ENCODE results near the gene FKBP4.
A peak's percentile ranks its signal among the peaks of the same experiment; 100 is the strongest.
"Not testable (repeated sequence)": the region's sequence is repeated elsewhere in the genome, so short reads cannot be mapped to it uniquely, and the experiment has no call there.

The FKBP4 gene, protein sequence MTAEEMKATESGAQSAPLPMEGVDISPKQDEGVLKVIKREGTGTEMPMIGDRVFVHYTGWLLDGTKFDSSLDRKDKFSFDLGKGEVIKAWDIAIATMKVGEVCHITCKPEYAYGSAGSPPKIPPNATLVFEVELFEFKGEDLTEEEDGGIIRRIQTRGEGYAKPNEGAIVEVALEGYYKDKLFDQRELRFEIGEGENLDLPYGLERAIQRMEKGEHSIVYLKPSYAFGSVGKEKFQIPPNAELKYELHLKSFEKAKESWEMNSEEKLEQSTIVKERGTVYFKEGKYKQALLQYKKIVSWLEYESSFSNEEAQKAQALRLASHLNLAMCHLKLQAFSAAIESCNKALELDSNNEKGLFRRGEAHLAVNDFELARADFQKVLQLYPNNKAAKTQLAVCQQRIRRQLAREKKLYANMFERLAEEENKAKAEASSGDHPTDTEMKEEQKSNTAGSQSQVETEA

DNA sequence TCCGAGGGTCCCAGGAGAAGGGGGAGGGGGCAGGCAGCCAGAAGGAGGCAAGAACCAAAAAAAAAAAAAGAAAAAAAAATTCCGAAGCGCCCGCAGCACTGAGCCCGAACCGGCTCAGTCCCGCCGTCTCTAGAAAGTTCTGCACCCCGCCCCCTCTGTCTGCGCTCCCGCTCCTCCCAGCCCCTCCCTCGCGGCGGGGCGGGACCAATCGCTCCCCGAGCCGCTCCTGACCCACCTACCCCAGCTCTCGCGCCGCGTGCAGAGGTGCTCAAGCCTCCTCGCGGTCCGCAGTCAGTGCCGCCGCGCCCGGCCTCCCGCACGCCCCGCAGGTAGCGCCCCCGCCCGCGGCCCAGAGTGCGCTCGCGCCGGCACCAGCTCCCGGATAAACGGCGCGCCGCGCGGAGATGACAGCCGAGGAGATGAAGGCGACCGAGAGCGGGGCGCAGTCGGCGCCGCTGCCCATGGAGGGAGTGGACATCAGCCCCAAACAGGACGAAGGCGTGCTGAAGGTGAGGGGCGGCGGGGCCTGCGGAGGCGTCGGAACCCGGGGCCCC, at the start of gene FKBP4:
TSS of gene FKBP4 (plus strand) at position 235 of the 554 bp plus-strand sequence. CDS start at position 405, 170 bp downstream.
- peak; percentile 46 for DNase-seq (ENCODE audit: low read depth)

DNA sequence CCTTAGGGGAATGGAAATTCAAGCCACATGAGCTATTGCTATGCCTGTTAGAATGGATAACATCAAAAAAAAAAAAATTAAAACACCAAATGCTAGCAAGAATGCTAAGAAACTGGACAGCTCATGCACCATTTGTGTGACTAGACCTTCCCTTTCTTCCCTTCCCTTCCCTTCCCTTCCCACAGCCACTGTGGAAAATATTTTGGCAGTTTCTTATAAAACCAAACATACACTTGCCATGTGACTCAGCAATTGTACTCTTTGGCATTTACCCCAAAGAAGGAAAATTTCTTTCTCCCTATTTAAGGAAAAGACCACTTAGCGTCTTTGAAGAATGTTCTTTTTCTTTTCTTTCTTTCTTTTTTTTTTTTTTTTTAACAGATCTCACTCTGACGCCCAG, 49.1 kb upstream of the FKBP4 start:
- no peak for DNase-seq (ENCODE audit: low read depth)

DNA sequence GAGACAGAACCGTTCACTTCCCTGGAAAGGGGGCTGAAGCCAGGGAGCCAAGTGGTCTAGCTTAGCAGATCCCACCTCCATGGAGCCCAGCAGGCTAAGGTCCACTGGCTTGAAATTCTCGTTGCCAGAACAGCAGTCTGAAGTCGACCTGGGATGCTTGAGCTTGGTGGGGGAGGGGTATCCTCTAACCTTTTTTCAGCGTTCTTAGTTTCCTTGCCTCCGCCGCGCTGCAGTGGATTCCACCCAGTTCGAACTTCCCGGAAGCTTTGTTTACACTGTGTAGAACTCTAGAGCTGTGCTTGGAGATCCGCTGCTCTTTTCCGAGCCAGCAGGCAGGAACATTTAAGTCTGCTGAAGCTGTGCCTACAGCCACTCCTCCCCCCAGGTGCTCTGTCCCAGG, 45.2 kb upstream of the FKBP4 start:
- DNase-seq (ENCODE audit: low read depth), result no peak

DNA sequence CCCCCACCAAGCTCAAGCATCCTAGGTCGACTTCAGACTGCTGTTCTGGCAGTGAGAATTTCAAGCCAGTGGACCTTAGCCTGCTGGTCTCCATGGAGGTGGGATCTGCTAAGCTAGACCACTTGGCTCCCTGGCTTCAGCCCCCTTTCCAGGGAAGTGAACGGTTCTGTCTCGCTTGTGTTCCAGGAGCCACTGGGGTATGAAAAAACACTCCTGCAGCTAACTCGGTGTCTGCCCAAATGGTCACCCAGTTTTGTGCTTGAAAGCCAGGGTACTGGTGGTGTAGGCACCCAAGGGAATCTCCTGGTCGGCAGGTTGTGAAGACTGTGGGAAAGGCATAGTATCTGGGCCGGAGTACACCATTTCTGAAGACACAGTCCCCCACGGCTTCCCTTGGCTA, 44.6 kb upstream of the FKBP4 start:
- no peak for DNase-seq (ENCODE audit: low read depth)

DNA sequence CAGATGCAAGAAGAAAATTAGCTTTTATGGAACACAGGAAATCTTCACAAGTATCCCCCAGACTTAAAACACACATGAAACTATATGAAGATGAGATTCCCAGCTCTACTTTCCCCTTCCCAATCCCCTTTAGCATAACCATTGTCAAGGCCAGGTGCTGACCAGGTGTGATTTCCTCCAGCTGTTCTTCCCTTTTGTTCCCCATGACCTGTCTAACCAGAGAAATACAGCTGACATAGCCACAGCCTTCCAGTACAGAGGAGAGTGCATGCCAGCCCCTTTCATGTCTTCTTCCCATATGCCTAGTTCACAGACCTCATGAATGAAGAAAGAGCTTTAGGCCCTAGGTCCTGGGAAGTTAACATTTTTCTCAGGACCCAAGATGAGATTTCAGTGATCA, 43.5 kb upstream of the FKBP4 start:
- DNase-seq (ENCODE audit: low read depth), result no peak

DNA sequence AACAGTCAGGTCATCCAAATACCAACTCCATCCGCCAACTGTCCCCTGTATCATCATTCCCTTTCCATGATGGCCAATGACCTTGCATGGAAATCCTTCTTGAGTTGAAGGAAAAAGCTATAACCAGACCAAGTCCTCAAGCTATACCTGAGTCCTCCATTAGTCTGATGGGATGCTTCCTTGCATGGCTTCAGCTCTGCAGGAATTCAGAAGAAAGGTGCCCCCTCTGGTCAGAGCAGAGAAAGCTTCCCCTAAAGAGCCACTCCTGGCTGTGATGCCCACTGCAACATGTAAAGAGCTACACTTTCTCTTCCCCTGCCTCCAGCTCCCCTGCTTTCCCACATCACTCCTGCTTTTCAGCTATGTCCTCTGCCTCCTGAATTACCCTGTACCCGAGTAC, 43.1 kb upstream of the FKBP4 start:
- no peak for DNase-seq (ENCODE audit: low read depth)

DNA sequence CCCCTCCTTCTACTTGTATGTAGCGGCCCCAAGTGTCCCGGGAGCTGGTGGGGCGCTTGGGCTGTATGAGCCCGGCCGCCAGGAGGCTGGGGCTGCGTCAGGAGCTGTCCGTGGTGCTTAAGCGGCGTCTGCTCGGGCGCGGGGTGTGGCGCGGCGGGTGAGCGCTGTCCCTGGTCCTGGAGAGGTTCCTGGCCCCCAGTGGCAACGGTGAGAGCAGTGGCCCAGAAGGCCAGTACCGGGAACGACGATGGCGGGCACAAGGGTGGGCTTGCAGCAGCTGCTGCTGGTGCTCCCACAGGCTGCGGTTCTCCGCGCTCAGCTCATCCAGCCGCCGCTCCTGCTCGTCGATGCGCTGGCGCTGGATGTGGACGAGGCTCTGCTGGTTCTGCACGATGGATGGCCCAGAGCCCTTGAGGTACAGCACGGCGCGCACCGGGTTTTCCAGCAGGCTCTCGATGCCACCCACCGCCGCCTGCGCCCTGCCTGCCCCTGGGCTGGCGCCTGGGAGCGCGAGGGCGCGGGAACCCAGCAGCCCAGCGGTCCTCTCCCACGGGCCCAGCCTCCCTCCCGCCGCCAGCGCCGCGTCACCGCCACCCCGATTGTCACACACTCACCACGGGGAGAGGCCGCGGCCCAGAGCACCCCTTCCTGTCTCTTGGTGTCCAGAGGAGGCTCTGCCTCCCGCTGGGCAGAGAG, 41.9 kb upstream of the FKBP4 start:
- peak; percentile 20 for DNase-seq (ENCODE audit: low read depth)

DNA sequence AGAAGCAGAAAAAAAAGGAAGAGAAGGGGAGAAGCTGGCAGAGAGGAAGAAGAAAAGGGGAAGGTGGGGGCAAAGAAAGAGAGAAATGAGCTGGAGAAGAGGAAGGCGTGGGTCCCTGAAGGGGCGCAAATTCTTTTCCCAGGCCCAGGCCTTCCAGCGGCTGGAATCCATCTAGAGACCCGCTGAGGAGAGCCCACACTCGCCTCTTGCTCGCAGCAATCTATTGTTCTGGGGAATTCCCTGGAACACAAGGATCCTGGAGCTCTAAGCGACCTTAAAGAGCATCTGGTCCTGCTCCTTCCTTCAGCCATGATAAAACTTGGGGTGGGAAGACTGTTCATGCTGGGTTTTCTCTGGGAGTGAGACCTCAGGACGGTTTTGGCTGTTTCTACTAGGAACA, 41.2 kb upstream of the FKBP4 start:
- no peak for DNase-seq (ENCODE audit: low read depth)

DNA sequence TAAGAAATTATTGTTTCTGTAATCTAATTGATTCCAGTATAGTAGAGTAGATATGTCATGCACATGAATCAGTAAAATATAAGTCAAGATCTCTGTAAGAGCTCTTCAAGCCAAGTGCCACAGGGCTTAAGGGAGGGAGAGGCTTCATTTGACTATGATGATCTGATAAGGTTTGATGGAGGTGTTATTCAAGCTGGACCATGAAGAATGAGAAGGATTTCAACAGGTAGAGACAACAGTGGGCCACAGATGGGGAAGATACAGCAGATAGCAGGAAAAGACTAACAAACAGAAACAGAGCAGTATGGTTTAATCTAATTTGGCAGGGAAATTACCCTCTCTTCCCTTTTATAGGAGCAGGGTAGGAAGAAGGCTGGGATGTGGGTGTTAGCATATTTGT, 40.6 kb upstream of the FKBP4 start:
- no peak for DNase-seq (ENCODE audit: low read depth)

DNA sequence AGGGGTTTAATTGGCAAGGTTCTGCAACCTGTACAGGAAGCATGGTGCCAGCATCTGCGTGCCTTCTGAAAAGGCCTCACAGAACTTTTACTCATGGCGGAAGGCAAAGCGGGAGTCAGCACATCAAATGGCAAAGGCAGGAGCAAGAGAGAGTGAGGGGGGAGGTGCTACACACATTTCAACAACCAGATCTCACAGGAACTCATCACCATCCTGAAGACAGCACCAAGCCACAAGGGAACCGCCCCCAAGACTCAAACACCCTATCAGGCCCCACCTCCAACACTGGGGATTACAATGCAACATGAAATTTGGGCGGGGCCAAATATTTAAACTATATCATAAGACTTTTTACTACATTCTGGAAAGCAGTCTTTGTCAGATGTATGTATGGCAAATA, 38.0 kb upstream of the FKBP4 start:
- DNase-seq (ENCODE audit: low read depth), result no peak

DNA sequence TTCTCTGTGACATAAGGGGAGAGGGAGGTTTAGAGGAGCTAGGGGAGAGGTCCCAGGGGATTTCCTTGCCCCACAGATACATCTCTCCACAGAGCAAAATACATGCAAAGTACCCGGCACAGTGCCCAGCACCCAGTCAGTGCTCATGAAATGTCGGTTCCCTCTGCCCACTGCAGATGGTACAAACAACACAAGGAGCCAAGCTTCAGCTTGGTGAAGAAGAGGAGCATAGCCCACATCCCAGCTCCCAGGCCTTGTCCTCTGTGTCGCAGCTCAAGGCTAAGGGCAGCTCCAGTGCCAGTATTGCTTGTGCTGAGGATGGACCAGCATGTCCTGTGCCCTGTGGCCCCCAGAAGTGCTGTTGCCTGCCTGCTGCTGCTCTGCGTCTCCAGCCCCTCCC, 35.0 kb upstream of the FKBP4 start:
- no peak for DNase-seq (ENCODE audit: low read depth)

DNA sequence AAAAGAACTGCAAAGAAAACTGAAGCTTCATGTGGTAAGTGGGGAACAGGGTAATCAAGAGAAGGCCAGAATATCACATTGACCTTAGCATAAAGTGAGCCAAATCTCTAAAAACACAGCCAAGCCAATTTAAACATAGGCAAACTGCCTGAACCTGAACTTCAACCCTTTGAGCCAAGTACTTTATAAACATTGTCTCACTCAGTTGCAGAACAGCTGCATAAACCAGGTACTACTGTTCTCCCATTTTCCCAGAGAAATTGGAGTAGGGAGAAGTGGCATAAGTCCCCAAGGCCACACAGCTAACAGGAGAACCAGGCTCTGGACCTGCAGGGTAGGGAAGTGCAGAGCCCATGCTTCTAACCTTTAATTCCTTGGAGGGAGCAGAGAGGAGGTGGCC, 30.4 kb upstream of the FKBP4 start:
- no peak for DNase-seq (ENCODE audit: low read depth)

DNA sequence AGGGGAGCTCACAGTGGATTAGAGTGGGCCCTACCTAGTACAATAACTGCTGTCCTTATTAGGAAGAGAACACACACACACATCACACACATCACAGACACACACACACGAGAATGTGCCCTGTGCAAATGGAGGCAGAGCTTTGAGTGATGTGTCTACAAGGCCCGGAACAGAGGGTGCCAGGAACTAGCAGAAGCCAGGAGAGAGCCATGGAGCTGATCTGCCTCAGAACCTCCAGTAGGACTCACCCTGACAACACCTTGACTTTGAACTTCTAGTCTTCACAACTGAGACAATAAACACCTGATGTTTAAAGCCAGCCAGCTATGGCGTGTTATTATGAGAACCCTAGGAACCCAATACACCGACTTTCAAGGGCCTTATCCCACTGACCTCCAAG, 29.7 kb upstream of the FKBP4 start:
- DNase-seq (ENCODE audit: low read depth), result no peak

DNA sequence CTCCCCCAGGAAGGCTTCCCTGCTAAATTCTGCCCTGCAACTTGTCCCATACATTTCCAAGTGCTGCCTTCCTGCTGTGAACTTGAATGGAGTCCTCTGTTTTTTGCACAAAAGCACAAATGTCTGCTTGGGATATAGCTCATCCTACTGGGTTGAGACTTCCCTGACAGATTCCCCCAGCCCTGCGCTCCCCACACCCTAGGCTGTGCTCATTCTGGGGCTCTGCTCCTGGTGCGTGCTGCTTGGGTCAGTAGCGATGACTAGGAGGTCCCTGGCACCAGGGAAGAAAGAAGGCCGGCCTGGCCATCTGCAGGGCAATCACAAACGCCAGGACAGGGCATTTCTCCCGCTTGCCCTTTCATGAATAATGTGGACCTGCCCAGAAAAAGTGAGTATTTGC, 29.2 kb upstream of the FKBP4 start:
- DNase-seq (ENCODE audit: low read depth), result no peak

DNA sequence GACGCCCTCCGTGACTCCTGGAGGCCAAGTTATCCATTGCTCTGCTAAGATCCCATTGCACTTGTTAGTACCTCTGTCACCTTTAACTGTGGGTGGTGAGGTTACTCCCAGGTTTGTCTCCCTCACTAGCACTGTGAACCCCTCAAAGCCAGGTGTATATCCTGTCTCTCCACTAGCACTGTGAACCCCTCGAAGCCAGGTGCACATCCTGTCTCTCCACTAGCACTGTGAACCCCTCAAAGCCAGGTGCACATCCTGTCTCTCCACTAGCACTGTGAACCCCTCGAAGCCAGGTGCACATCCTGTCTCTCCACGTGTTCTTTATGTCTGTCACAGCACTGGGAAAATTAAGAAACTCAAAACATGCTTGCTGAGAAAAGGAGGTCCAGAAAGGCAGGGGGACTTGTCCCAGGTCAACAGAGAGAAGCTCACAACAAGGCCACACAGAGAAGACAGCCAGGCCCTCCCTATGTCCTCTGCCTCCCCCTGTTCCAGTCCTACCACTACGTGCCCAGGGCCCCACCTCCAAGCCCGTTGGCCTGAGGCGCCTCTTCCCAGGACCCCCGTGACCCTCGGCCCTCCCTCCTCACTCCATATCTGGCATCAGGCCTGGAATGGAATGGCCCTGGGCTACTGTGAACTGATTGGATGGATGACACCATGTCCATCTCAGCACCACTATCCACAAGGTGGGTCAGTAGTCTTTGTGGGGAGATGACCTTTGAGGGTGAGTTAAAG, 26.4 kb upstream of the FKBP4 start:
- DNase-seq (ENCODE audit: low read depth), result no peak

DNA sequence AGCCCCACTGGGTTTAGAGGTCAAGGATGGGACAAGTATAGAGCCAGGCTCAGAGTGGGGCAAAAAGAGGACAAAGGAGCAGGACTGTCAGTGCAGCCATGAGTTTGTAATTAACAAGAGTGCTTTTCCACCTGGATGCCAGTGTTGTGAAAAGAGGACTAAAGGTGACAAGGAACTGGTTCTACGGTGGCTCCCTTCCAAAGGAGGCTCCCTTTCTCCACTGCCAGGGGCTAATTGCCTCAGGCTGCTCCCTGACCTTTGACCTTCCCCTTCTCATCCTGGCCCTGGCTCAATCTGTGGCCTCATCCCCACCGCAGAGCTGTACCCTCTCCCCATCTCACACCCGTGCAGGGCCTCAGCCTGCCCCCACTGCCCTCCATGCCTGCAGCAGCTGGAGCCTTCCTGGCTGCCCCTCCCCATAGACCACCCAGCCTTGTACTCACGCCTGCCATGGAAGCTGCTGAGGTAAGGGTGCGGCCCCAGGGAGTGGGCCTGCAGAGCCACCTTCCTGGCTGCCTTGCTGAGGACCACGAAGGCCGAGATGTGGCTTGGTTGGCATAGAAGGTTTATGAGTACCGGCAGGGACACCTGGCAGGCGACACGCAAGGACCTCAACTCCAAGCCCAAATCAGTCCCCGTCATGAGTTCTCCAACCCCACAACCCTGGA, 24.8 kb upstream of the FKBP4 start:
- no peak for DNase-seq (ENCODE audit: low read depth)

DNA sequence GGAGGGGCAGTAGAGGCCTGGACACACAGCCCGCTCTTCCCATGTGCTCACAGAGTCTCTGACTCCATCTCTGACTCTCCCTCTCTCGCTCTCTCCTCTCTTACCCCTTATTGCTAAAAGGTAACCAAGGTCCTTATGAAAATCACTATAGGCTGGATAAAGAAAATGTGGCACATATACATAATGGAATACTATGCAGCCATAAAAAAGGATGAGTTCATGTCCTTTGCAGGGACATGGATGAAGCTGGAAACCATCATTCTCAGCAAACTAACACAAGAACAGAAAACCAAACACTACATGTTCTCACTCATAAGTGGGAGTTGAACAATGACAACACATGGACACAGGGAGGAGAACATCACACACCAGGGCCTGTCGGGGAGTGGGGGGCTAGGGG, 24.2 kb upstream of the FKBP4 start:
- DNase-seq (ENCODE audit: low read depth), result not testable (repeated sequence)

DNA sequence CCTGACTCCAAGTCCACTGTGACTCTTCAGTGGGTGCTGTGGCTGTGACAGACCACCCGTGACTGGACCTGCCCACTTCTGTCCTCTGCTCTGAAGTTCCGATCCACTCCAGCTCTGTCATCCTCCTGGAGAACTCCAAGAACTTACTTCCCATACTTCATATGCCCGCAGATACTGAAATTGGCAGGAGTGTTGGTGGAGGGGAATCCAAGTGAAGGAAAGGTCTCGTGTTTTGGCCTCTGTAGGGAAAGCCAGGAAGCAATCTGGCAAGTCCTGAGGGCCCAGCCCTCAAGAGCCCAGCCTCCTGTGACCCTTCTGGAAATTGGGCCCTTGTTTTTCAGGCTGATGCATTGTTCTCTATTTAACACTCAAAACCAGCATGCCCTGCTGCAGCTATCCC, 22.4 kb upstream of the FKBP4 start:
- no peak for DNase-seq (ENCODE audit: low read depth)

DNA sequence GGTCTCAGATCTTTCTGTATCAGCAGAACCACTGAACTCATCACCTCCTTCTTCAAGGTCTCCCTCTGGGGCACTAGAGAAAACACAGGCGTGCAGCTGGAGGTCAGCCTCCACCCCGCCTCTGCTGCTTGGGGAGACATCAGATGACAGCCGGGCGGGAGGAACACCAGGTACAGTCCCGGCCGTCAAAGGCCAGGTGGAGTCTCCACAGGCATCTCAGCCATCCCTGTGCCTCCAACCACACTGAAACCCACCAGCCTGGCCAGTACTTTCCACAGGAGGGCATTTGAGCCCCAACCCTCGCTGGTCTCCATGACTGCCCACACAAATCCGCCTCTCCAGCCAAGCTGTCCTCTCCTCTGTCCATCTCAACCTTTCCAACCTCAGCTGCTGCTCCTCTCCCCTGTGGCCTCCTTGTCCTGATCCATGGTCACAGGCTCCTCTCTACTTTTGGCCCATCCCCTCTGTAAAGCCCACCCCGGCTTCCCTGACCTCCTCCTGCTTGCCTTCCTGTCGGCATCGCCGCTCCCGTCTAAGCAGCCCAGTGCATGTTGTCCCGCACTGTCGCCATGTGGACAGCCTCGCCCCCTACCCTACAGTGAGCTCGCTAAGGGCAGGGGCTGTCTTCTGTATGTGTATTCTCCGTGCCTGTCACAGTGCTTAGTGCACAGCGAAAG, 21.4 kb upstream of the FKBP4 start:
- no peak for DNase-seq (ENCODE audit: low read depth)

DNA sequence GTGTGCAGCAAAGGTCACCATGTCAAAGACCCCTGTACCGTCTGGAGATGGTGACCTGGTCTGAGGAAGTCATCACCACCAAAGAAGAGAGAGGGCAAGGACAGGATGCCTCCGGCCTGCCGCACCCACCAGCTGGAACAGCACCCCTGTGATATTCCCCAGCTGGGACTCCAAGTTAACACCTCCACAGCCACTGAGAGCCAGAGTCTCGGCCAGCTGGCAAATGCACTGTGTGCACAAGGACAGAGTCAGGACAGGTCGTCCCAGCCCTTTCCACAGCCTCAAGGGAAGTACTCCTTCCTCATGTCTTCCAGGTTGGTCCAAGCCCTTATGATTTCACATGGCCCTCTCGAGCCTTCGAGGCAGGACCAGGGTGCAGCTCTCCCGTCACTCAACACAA, 19.3 kb upstream of the FKBP4 start:
- no peak for DNase-seq (ENCODE audit: low read depth)

DNA sequence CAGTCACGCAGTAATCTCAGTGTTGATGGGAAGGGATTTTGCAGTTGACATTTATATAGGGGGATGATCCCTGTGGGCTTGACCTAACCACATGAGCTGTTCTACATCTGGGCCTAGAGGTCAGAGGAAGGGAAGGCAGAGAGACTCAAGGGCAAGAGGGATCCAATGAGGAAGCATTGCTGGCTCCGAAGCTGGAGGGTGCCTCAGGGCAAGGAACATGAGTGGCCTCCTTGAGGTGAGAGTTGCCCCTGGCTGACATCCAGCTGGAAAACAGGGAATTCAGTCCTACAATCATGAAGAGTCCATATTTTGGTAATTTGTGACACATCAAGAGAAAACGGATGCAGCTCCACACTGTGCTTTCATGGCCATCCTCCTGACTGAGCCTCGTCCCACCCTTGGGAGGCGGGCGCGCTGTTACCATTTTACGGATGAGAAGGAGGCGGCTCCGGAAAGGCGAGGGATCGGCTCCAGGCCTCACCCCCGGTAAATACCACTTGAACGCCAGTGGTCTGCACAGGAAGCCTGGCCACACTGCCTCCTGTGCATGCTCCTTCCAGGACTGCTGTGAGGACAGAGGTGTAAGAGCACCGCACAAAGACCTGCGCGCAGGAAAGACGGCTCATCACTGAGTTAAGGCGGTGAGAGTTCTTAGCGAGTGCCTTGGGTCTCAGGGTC, 18.5 kb upstream of the FKBP4 start:
- DNase-seq (ENCODE audit: low read depth), result no peak
